Tibial nerve (tissue), 4 donors: ENCODE results near the gene VSNL1. TPM values are rescaled to one million over a fixed set of nuclear protein-coding genes. Genes with fewer than 3 reads are reported as not detected.

Experiments
- DNase-seq, 2 donors: peaks; one replicate each; pipeline ENCODE4 v3.0.0-alpha.2; 2019; ENCODE audit warnings: low spot score in 2 of 2
- H3K27ac ChIP-seq, 4 donors: fragments of 200-600 bp; sonication (generic) in 3 of 4; one replicate each; pipeline ENCODE4 v1.5.1; 2017 to 2019; ENCODE audit warnings: mild to moderate bottlenecking in 1 of 4
- H3K27me3 ChIP-seq, 2 donors: fragments of 200-600 bp; sonication (generic) in 1 of 2; one replicate each; pipeline versions ENCODE4 v1.5.1 to v1.6.0; 2017 to 2019
- H3K36me3 ChIP-seq, 3 donors: fragments of 200-600 bp; sonication (generic); one replicate each; pipeline ENCODE4 v1.5.1; 2018 to 2019
- H3K4me1 ChIP-seq, 4 donors: fragments of 200-600 bp; sonication (generic) in 3 of 4; one replicate each; pipeline ENCODE4 v1.5.1; 2017 to 2019
- H3K4me3 ChIP-seq, 4 donors: fragments of 200-600 bp; sonication (generic) in 3 of 4; one replicate each; pipeline ENCODE4 v1.5.1; 2017 to 2019; ENCODE audit warnings: mild to moderate bottlenecking in 1 of 4, moderate library complexity in 1 of 4
- H3K9me3 ChIP-seq, 4 donors: fragments of 200-600 bp; sonication (generic) in 3 of 4; one replicate each; pipeline ENCODE4 v1.5.1; 2017 to 2019
- CTCF ChIP-seq, 5 experiments: fragments of 200-600 bp in 3 of 5; fragments of 450-650 bp in 2 of 5; sonication (generic) in 3 of 5; IDR thresholded peaks; one replicate each; pipeline ENCODE4 v1.5.1; 2016 to 2019; ENCODE audit warnings: antibody characterized with exemption in 5 of 5, mild to moderate bottlenecking in 3 of 5, moderate library complexity in 2 of 5
- EP300 ChIP-seq, 2 donors: sonication (generic); formaldehyde crosslinking; IDR thresholded peaks; one replicate each; pipeline ENCODE4 v1.6.1; 2017; ENCODE audit warnings: antibody characterized with exemption in 2 of 2, mild to moderate bottlenecking in 1 of 2
- POLR2A ChIP-seq, 2 donors: fragments of 450-650 bp; IDR thresholded peaks; one replicate each; pipeline ENCODE4 v1.6.1; 2017; ENCODE audit warnings: antibody characterized with exemption in 2 of 2, mild to moderate bottlenecking in 2 of 2, moderate library complexity in 2 of 2
- WGBS, 2 donors: methylation state at CpG; one replicate each; pipeline ENCODE4 v1.1.5; 2018; 5-methylcytosine and 5-hydroxymethylcytosine counted together
- total RNA-seq, 4 donors: library from RNA; depleted of rRNA; stranded (reverse); fragments of >200 nt; gene quantifications; one replicate each; pipeline ENCODE4 v1.1.0, GENCODE V29; 2016

Gene VSNL1
- total RNA-seq, 4 donors from 2014 or later = 0.63 to 1.2 TPM; not detected in 2

DNA sequence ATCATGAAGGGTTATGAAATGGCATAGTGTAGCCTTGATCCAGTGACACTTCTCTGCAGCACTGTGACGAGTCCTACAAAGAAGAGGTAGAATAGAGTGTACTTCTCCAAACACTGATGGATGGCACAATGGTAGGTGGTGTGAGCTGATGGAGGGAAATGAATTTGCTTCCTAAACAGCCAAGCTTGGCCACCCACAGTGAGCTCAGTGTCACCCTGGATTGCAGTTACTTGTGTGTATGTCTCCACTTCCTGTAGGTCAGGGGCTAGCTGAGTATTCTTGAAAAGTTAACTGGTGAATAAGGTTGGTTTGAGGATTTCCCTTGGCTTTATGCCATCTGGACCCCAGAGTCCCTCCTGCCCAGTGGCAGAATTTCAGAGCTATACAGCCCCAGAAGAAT is 75.9 kb downstream of the VSNL1 start:
- no peaks in the 10 kb centered on the region for H3K9me3 ChIP-seq
- H3K4me1 ChIP-seq = peaks cover 0 to 10% (median 0%) of the 10 kb centered on the region in 4 donors
- no peaks in the 10 kb centered on the region for H3K27me3 ChIP-seq
- no peaks in the 10 kb centered on the region for H3K36me3 ChIP-seq
- no peak overlapping the region for H3K27ac ChIP-seq
- no peak for TF ChIP-seq POLR2A (IDR thresholded peaks at IDR 0.05)
- DNase-seq = no peak
- no peak overlapping the region for H3K4me3 ChIP-seq
- 84 to 100% methylated on average over 1 of the region's 1 CpG for WGBS, 2 donors

- H3K4me3 ChIP-seq = no peak overlapping the region
- no peaks in the 10 kb centered on the region for H3K36me3 ChIP-seq
- peaks cover 0 to 10% (median 0%) of the 10 kb centered on the region in 4 donors for H3K4me1 ChIP-seq
- DNase-seq = no peak
- TF ChIP-seq EP300 (IDR thresholded peaks at IDR 0.05) = no peak
- TF ChIP-seq POLR2A (IDR thresholded peaks at IDR 0.05) = no peak
- TF ChIP-seq CTCF (IDR thresholded peaks at IDR 0.05) = no peak
- no peaks in the 10 kb centered on the region for H3K9me3 ChIP-seq
- no peaks in the 10 kb centered on the region for H3K27me3 ChIP-seq
- no peak overlapping the region for H3K27ac ChIP-seq
- 89 to 90% methylated on average over 5 of the region's 5 CpGs for WGBS, 2 donors
Observed at GRCh38 chr2:17617516-17617915, 77.0 kb downstream of the VSNL1 start.

GRCh38 chr2:17617955-17618354 is 77.5 kb downstream of the VSNL1 start:
- 0 to 53% methylated on average over 1 of the region's 1 CpG for WGBS, 2 donors
- TF ChIP-seq POLR2A (IDR thresholded peaks at IDR 0.05) (no peak), EP300 (IDR thresholded peaks at IDR 0.05) (no peak), CTCF (IDR thresholded peaks at IDR 0.05) (no peak)

DNA sequence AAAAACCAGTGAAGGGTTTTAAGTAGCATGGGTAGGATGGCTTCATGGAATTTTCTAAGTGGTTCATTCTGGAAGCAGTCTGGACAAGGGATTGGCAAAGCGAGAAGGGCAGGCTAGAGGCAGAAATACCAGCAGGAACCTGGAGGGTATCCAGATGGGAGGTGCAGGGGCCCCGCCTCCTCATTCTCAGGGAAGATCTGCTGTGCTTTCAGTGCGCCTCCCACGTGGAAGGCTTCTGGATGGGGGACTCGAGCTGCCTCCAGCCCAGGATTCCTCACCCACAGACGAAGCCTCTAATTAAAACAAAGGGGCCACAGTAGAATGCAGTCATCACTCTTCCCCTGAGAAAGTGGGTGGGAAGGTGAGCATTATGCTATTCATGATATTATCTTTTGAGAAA is 79.8 kb downstream of the VSNL1 start:
- H3K4me1 ChIP-seq = peaks cover 0 to 10% (median 0%) of the 10 kb centered on the region in 4 donors
- H3K9me3 ChIP-seq = no peaks in the 10 kb centered on the region
- no peaks in the 10 kb centered on the region for H3K27me3 ChIP-seq
- TF ChIP-seq EP300 (IDR thresholded peaks at IDR 0.05) (no peak), CTCF (IDR thresholded peaks at IDR 0.05) (no peak), POLR2A (IDR thresholded peaks at IDR 0.05) (no peak)
- no peak overlapping the region for H3K4me3 ChIP-seq
- no peaks in the 10 kb centered on the region for H3K36me3 ChIP-seq
- 22 to 37% methylated on average over 6 of the region's 6 CpGs for WGBS, 2 donors
- H3K27ac ChIP-seq = no peak overlapping the region
- no peak for DNase-seq

More at GRCh38 chr2:17617955-17618354, 77.5 kb downstream of the VSNL1 start:
- Histone ChIP-seq H3K36me3 (no peaks in the 10 kb centered on the region), H3K27me3 (no peaks in the 10 kb centered on the region), H3K4me3 (no peak overlapping the region), H3K4me1 (peaks cover 0 to 10% (median 0%) of the 10 kb centered on the region in 4 donors), H3K9me3 (no peaks in the 10 kb centered on the region), H3K27ac (no peak overlapping the region)
- no peak for DNase-seq

DNA sequence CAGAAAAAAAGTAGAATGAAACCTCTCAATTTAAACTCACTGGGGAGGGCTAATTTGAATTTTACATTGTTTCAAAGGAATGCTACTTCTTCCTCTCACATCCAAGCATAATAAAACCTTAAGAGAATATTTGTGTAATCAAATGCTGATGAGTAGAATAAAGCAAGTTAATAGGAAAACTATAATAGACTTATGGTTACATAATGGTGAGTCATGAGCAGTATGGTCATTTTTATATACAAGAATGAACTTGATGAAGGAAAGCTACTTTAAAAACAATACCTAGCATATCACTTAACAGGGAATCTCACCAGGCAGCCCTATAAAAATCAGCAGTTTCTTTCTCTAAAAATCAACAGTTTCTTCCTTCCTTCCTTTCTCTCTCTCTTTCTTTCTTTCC is 80.3 kb downstream of the VSNL1 start:
- DNase-seq = no peak
- no peaks in the 10 kb centered on the region for H3K27me3 ChIP-seq
- no peak overlapping the region for H3K27ac ChIP-seq
- no peak overlapping the region for H3K4me3 ChIP-seq
- no peaks in the 10 kb centered on the region for H3K36me3 ChIP-seq
- H3K9me3 ChIP-seq = no peaks in the 10 kb centered on the region
- peaks cover 0 to 10% (median 0%) of the 10 kb centered on the region in 4 donors for H3K4me1 ChIP-seq
- no peak for TF ChIP-seq EP300 (IDR thresholded peaks at IDR 0.05)
- no peak for TF ChIP-seq POLR2A (IDR thresholded peaks at IDR 0.05)
- no peak for TF ChIP-seq CTCF (IDR thresholded peaks at IDR 0.05)

DNA sequence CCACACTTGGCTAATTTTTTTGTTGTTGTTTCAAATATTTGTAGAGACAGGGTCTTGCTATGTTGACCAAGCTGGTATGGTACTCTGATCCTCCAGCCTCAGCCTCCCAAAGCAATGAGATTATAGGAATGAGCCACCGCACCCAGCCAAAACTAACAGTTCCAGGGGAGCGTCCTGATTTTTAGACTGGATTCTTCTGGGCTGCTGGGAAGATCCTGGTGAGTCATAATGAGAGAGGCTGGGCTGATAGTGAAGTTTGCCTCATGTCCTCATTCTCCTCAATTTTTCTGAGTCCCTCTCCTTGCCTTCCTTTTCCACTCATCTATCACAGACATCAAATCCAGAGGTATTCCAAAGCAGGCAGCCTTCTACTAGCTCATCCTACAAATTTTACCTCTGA is 81.3 kb downstream of the VSNL1 start:
- no peak for TF ChIP-seq POLR2A (IDR thresholded peaks at IDR 0.05)
- TF ChIP-seq CTCF (IDR thresholded peaks at IDR 0.05) = no peak
- no peak for TF ChIP-seq EP300 (IDR thresholded peaks at IDR 0.05)
- Histone ChIP-seq H3K4me1 (peaks cover 0 to 10% (median 0%) of the 10 kb centered on the region in 4 donors), H3K36me3 (no peaks in the 10 kb centered on the region), H3K27ac (no peak overlapping the region), H3K9me3 (no peaks in the 10 kb centered on the region), H3K27me3 (no peaks in the 10 kb centered on the region), H3K4me3 (no peak overlapping the region)
- no peak for DNase-seq
- WGBS, 2 donors = 81 to 89% methylated on average over 2 of the region's 2 CpGs
